GM19043 (cell line): ENCODE measurements around the gene ZFX.
"Not testable (repeated sequence)": the region's sequence is repeated elsewhere in the genome, so short reads cannot be mapped to it uniquely, and the experiment has no call there.

Experiments used
- ATAC-seq: cut with Tn5 transposase; IDR thresholded peaks from one replicate; pipeline ENCODE4 v1.9.1; 2021; ENCODE audit warnings: low read depth; ENCODE audit not compliant: unreplicated experiment

ZFX gene

GRCh38 chrX:24149351-24150050 lies at the start of gene ZFX:
TSS of gene ZFX (plus strand) at chrX:24149729. CDS start at chrX:24172743, 23,014 bp downstream.
- ATAC-seq = peak; percentile 37

GRCh38 chrX:24100713-24101112 lies 48.8 kb upstream of the ZFX start:
- ATAC-seq = no peak

- ATAC-seq = no peak
Measured at GRCh38 chrX:24110069-24110468, 39.5 kb upstream of the ZFX start.

- ATAC-seq = no peak
Measured at GRCh38 chrX:24113181-24113580, 36.3 kb upstream of the ZFX start.

GRCh38 chrX:24117258-24117657 lies 32.3 kb upstream of the ZFX start:
- no peak for ATAC-seq

GRCh38 chrX:24124244-24124799 lies 25.2 kb upstream of the ZFX start:
- ATAC-seq = no peak

- ATAC-seq = no peak
Measured at GRCh38 chrX:24125028-24125612, 24.4 kb upstream of the ZFX start.

- no peak for ATAC-seq
Measured at GRCh38 chrX:24131476-24131875, 18.1 kb upstream of the ZFX start.

GRCh38 chrX:24133312-24133711 lies 16.2 kb upstream of the ZFX start:
- no peak for ATAC-seq

GRCh38 chrX:24135768-24136167 lies 13.8 kb upstream of the ZFX start:
- ATAC-seq = not testable (repeated sequence)

- no peak for ATAC-seq
Measured at GRCh38 chrX:24137192-24137591, 12.3 kb upstream of the ZFX start.

- ATAC-seq = not testable (repeated sequence)
Measured at GRCh38 chrX:24143982-24144381, 5.5 kb upstream of the ZFX start.

- no peak for ATAC-seq
Measured at GRCh38 chrX:24144528-24144927, 5.0 kb upstream of the ZFX start.

GRCh38 chrX:24145303-24146186 lies 4.0 kb upstream of the ZFX start:
- no peak for ATAC-seq

GRCh38 chrX:24146283-24146949 lies 3.1 kb upstream of the ZFX start:
- ATAC-seq = no peak

GRCh38 chrX:24147165-24147564 lies 2.4 kb upstream of the ZFX start:
- ATAC-seq = no peak

GRCh38 chrX:24148121-24148520 lies 1.4 kb upstream of the ZFX start:
- ATAC-seq = no peak

- no peak for ATAC-seq
Measured at GRCh38 chrX:24148535-24149350, 786 bp upstream of the ZFX start.

- peak; percentile 55 for ATAC-seq
Measured at GRCh38 chrX:24150051-24150790, 692 bp downstream of the ZFX start.
